GM12891 (cell line): ENCODE results near the gene HOMER3.

ENCODE experiments used
- DNase-seq: peaks from one replicate; pipeline ENCODE4 v3.0.0; 2011; ENCODE audit warnings: low spot score; ENCODE audit not compliant: insufficient read length
- FAIRE-seq: peaks from 2 replicates; lab custom pipeline; 2011; peaks lifted over from hg19 to GRCh38; lab: Jason Lieb, UNC
- PAX5 ChIP-seq: IDR thresholded peaks from 2 replicates; pipeline ENCODE4 v1.6.1; 2011; ENCODE audit warnings: low read length, moderate library complexity, mild to moderate bottlenecking; ENCODE audit not compliant: insufficient read depth, severe bottlenecking
- POLR2A ChIP-seq: IDR thresholded peaks from 2 replicates; pipeline ENCODE4 v1.6.1; 2011; ENCODE audit warnings: low read depth, low read length, control low read depth
- POLR2AphosphoS5 ChIP-seq: IDR thresholded peaks from 2 replicates; pipeline ENCODE4 v1.6.1; 2011; ENCODE audit warnings: low read depth, low read length, control low read depth
- POU2F2 ChIP-seq: IDR thresholded peaks from 2 replicates; pipeline ENCODE4 v1.6.1; 2011; ENCODE audit warnings: low read depth, mild to moderate bottlenecking, control low read depth, low read length, moderate library complexity
- SPI1 ChIP-seq: IDR thresholded peaks from 2 replicates; pipeline ENCODE4 v1.6.1; 2011; ENCODE audit warnings: low read depth, low read length, control low read depth
- TAF1 ChIP-seq: IDR thresholded peaks from 2 replicates; pipeline ENCODE4 v1.6.1; 2011; ENCODE audit warnings: low read depth, low read length, control low read depth

The HOMER3 gene

GRCh38 chr19:18975011-18975410, 34.0 kb upstream of the HOMER3 start:
- DNase-seq (no peak), FAIRE-seq (no peak)
- TF ChIP-seq SPI1 = no peak
- TF ChIP-seq POLR2A = no peak
- no peak for TF ChIP-seq POLR2AphosphoS5
- TF ChIP-seq PAX5 = no peak
- no peak for TF ChIP-seq TAF1
- no peak for TF ChIP-seq POU2F2

- DNase-seq (no peak), FAIRE-seq (no peak)
- no peak for TF ChIP-seq POLR2A
- no peak for TF ChIP-seq POU2F2
- no peak for TF ChIP-seq SPI1
- no peak for TF ChIP-seq POLR2AphosphoS5
- no peak for TF ChIP-seq PAX5
These were observed 31.8 kb upstream of the HOMER3 start for GRCh38 chr19:18972851-18973250.

GRCh38 chr19:18972301-18972811, 31.3 kb upstream of the HOMER3 start:
- no peak for DNase-seq
- no peak for FAIRE-seq
- TF ChIP-seq TAF1 (no peak), SPI1 (no peak), POU2F2 (no peak), POLR2A (no peak), PAX5 (no peak), POLR2AphosphoS5 (no peak)

- no peak for DNase-seq
- no peak for FAIRE-seq
- TF ChIP-seq POLR2AphosphoS5 = no peak
- TF ChIP-seq PAX5 = no peak
- TF ChIP-seq POU2F2 = no peak
- no peak for TF ChIP-seq SPI1
These were observed 29.1 kb upstream of the HOMER3 start for GRCh38 chr19:18969931-18970659.

GRCh38 chr19:18967358-18968146, 26.5 kb upstream of the HOMER3 start:
- FAIRE-seq (no peak), DNase-seq (no peak)
- no peak for TF ChIP-seq POLR2A
- TF ChIP-seq POLR2AphosphoS5 = no peak
- no peak for TF ChIP-seq SPI1
- no peak for TF ChIP-seq PAX5
- no peak for TF ChIP-seq TAF1
- no peak for TF ChIP-seq POU2F2

- no peak for TF ChIP-seq POLR2AphosphoS5
- TF ChIP-seq POLR2A = no peak
- no peak for TF ChIP-seq POU2F2
- no peak for TF ChIP-seq TAF1
- TF ChIP-seq SPI1 = no peak
- no peak for TF ChIP-seq PAX5
- FAIRE-seq (no peak), DNase-seq (no peak)
These were observed 25.3 kb upstream of the HOMER3 start for GRCh38 chr19:18966307-18966706.

GRCh38 chr19:18964121-18964520, 23.1 kb upstream of the HOMER3 start:
- no peak for DNase-seq
- no peak for FAIRE-seq
- TF ChIP-seq TAF1 = no peak
- no peak for TF ChIP-seq PAX5
- TF ChIP-seq SPI1 = no peak
- no peak for TF ChIP-seq POU2F2
- no peak for TF ChIP-seq POLR2AphosphoS5

GRCh38 chr19:18961767-18962620, 21.0 kb upstream of the HOMER3 start:
- no peak for FAIRE-seq
- TF ChIP-seq TAF1 = no peak
- TF ChIP-seq POU2F2 = no peak
- no peak for TF ChIP-seq POLR2A
- no peak for DNase-seq

- no peak for TF ChIP-seq POLR2AphosphoS5
- TF ChIP-seq POU2F2 = no peak
- no peak for TF ChIP-seq SPI1
- TF ChIP-seq TAF1 = no peak
- TF ChIP-seq POLR2A = no peak
- DNase-seq = no peak
- FAIRE-seq = no peak
These were observed 19.4 kb upstream of the HOMER3 start for GRCh38 chr19:18960370-18960769.

- DNase-seq (no peak), FAIRE-seq (no peak)
- no peak for TF ChIP-seq TAF1
- TF ChIP-seq PAX5 = no peak
- TF ChIP-seq POLR2AphosphoS5 = no peak
- no peak for TF ChIP-seq SPI1
- TF ChIP-seq POLR2A = no peak
- TF ChIP-seq POU2F2 = no peak
These were observed 14.0 kb upstream of the HOMER3 start for GRCh38 chr19:18955042-18955441.
